H1 (cell line): Measurements from ENCODE around the gene BPIFA2. TPM values are rescaled to one million over a fixed set of nuclear protein-coding genes. Genes with fewer than 3 reads are reported as not detected.

ENCODE experiments used
- CTCF ChIA-PET: fragments of 300-600 bp; sonication (Branson Sonifier 250); formaldehyde crosslinking; loops from one replicate; lab custom pipeline; 2021; ENCODE audit not compliant: partially characterized antibody; lab: Charles Lee
- POLR2A ChIA-PET: fragments of 300-600 bp; sonication (Branson Sonifier 250); formaldehyde crosslinking; loops from one replicate; lab custom pipeline; 2021; ENCODE audit warnings: inconsistent platforms; ENCODE audit not compliant: partially characterized antibody; lab: Charles Lee
- DNase-seq, 2 experiments: peaks; one replicate each; pipeline versions ENCODE4 v3.0.0 to v3.0.0-alpha.2; 2010 to 2022; ENCODE audit warnings: low spot score in 2 of 2, low read depth in 1 of 2, mixed read lengths in 1 of 2
- FAIRE-seq: peaks from 2 replicates; lab custom pipeline; 2011; peaks lifted over from hg19 to GRCh38; lab: Jason Lieb, UNC
- H2AFZ ChIP-seq: 2 replicates; pipeline ENCODE4 v1.8.1; 2012; ENCODE audit warnings: low read length, inconsistent platforms
- H2AK5ac ChIP-seq: 2 replicates; pipeline ENCODE4 v1.6.1; 2013; ENCODE audit warnings: low read depth, low read length
- H2BK120ac ChIP-seq: replicated peaks from 2 replicates; pipeline ENCODE3; 2013; ENCODE audit warnings: low read depth, low read length, inconsistent platforms
- H2BK12ac ChIP-seq: 2 replicates; pipeline ENCODE4 v1.6.1; 2013; ENCODE audit warnings: low read depth, low read length
- H2BK15ac ChIP-seq: 2 replicates; pipeline ENCODE4 v1.6.1; 2013; ENCODE audit warnings: low read length
- H2BK20ac ChIP-seq: 2 replicates; pipeline ENCODE4 v1.6.1; 2013; ENCODE audit warnings: low read length
- H2BK5ac ChIP-seq: 2 replicates; pipeline ENCODE4 v1.6.1; 2013; ENCODE audit warnings: low read depth, low read length
- H3K14ac ChIP-seq: 2 replicates; pipeline ENCODE4 v1.6.1; 2013; ENCODE audit warnings: inconsistent platforms; ENCODE audit not compliant: insufficient read length
- H3K18ac ChIP-seq: 2 replicates; pipeline ENCODE4 v1.6.1; 2013; ENCODE audit warnings: low read length; ENCODE audit errors: extremely low read depth
- H3K23ac ChIP-seq: 2 replicates; pipeline ENCODE4 v1.6.1; 2013; ENCODE audit warnings: inconsistent platforms; ENCODE audit not compliant: insufficient read length
- H3K23me2 ChIP-seq: 2 replicates; pipeline ENCODE4 v1.6.1; 2013; ENCODE audit warnings: low read depth, low read length
- H3K27ac ChIP-seq: 2 replicates; pipeline ENCODE4 v1.6.1; 2011; ENCODE audit warnings: low read depth, low read length, inconsistent platforms
- H3K27me3 ChIP-seq, 4 experiments: replicated peaks in 1 of 4; 1 replicate in 1 of 4; 2 replicates in 3 of 4; pipeline versions ENCODE4 v1.6.1 to v1.8.1; 2011 to 2013; ENCODE audit warnings: low read length in 3 of 4, mild to moderate bottlenecking in 3 of 4, inconsistent platforms in 2 of 4, mixed read lengths in 2 of 4, moderate library complexity in 1 of 4; ENCODE audit not compliant: control insufficient read depth in 3 of 4, insufficient read depth in 3 of 4; ENCODE audit errors: extremely low read depth in 1 of 4
- H3K36me3 ChIP-seq, 4 experiments: 2 replicates each; pipeline versions ENCODE4 v1.6.1 to v1.8.1; 2011 to 2013; ENCODE audit warnings: mild to moderate bottlenecking in 4 of 4, low read length in 3 of 4, moderate library complexity in 2 of 4, control low read depth in 1 of 4, inconsistent platforms in 1 of 4; ENCODE audit not compliant: insufficient read depth in 4 of 4, control insufficient read depth in 2 of 4
- H3K4ac ChIP-seq: replicated peaks from 2 replicates; pipeline ENCODE3; 2013; ENCODE audit warnings: low read length, low read depth, mixed read lengths, inconsistent platforms; ENCODE audit not compliant: insufficient read length
- H3K4me1 ChIP-seq, 4 experiments: replicated peaks in 1 of 4; 1 replicate in 1 of 4; 2 replicates in 3 of 4; pipeline versions ENCODE4 v1.6.1 to v1.8.1; 2011 to 2013; ENCODE audit warnings: low read length in 3 of 4, inconsistent platforms in 2 of 4, mixed read lengths in 1 of 4; ENCODE audit not compliant: insufficient read depth in 4 of 4, control insufficient read depth in 3 of 4
- H3K4me2 ChIP-seq, 2 experiments: 2 replicates each; pipeline versions ENCODE4 v1.6.1 to v1.8.1; 2011 to 2013; ENCODE audit warnings: low read depth in 2 of 2, low read length in 2 of 2, control low read depth in 1 of 2, inconsistent platforms in 1 of 2, mild to moderate bottlenecking in 1 of 2; ENCODE audit not compliant: insufficient read depth in 1 of 2
- H3K4me3 ChIP-seq, 4 experiments: fragments of 200-600, 300-600 bp in 1 of 4; sonication (generic), shearing (Covaris generic), sonication (Bioruptor Twin) in 1 of 4; 2 replicates each; pipeline versions ENCODE4 v1.5.1 to v1.8.1; 2011 to 2016; ENCODE audit warnings: low read length in 4 of 4, low read depth in 3 of 4, control low read depth in 2 of 4, inconsistent platforms in 2 of 4, mild to moderate bottlenecking in 2 of 4, mixed read lengths in 1 of 4, moderate library complexity in 1 of 4; ENCODE audit not compliant: insufficient read depth in 2 of 4; ENCODE audit errors: extremely low read depth in 1 of 4
- H3K56ac ChIP-seq: replicated peaks from 2 replicates; pipeline ENCODE3; 2013; ENCODE audit warnings: low read depth, mild to moderate bottlenecking, mixed read lengths, low read length, inconsistent platforms; ENCODE audit not compliant: insufficient read length
- H3K79me1 ChIP-seq: 2 replicates; pipeline ENCODE4 v1.6.1; 2013; ENCODE audit warnings: low read depth, low read length, control low read depth
- H3K79me2 ChIP-seq, 2 experiments: 2 replicates each; pipeline versions ENCODE4 v1.6.1 to v1.8.1; 2012 to 2013; ENCODE audit warnings: low read length in 2 of 2, mild to moderate bottlenecking in 2 of 2, inconsistent platforms in 1 of 2; ENCODE audit not compliant: insufficient read depth in 2 of 2, control insufficient read depth in 1 of 2
- H3K9ac ChIP-seq, 4 experiments: replicated peaks in 1 of 4; 1 replicate in 1 of 4; 2 replicates in 3 of 4; pipeline versions ENCODE4 v1.6.1 to v1.8.1; 2011 to 2013; ENCODE audit warnings: low read depth in 3 of 4, low read length in 3 of 4, control low read depth in 2 of 4, mild to moderate bottlenecking in 2 of 4, moderate library complexity in 2 of 4, inconsistent platforms in 1 of 4; ENCODE audit errors: extremely low read depth in 1 of 4
- H3K9me3 ChIP-seq, 2 experiments: 2 replicates each; pipeline versions ENCODE4 v1.6.1 to v1.8.1; 2012 to 2013; ENCODE audit warnings: mild to moderate bottlenecking in 2 of 2, moderate library complexity in 2 of 2, control low read depth in 1 of 2, inconsistent platforms in 1 of 2, low read depth in 1 of 2, low read length in 1 of 2, mixed read lengths in 1 of 2; ENCODE audit not compliant: insufficient read depth in 2 of 2
- H4K20me1 ChIP-seq, 2 experiments: replicated peaks in 1 of 2; 2 replicates each; pipeline versions ENCODE3 to v1.8.1; 2011 to 2013; ENCODE audit warnings: inconsistent platforms in 2 of 2, low read length in 2 of 2, mild to moderate bottlenecking in 1 of 2; ENCODE audit not compliant: insufficient read depth in 2 of 2, control insufficient read depth in 1 of 2
- H4K5ac ChIP-seq: 2 replicates; pipeline ENCODE4 v1.6.1; 2013; ENCODE audit warnings: low read length, low read depth, mixed read lengths, inconsistent platforms; ENCODE audit not compliant: insufficient read length
- H4K8ac ChIP-seq: 2 replicates; pipeline ENCODE4 v1.8.0; 2013; ENCODE audit warnings: mild to moderate bottlenecking, moderate library complexity, low read length, inconsistent platforms; ENCODE audit not compliant: insufficient read depth; ENCODE audit errors: extremely low read depth
- H4K91ac ChIP-seq: replicated peaks from 2 replicates; pipeline ENCODE3; 2013; ENCODE audit warnings: low read length, mixed read lengths, inconsistent platforms; ENCODE audit not compliant: insufficient read length
- WGBS, 2 experiments: shearing (Covaris generic) in 1 of 2; methylation state at CpG; one replicate each; pipeline versions ENCODE4 v1.1.6 to v1.1.7; 2013 to 2015; ENCODE audit warnings: low lambda C conversion rate in 2 of 2, mixed read lengths in 2 of 2, inconsistent platforms in 1 of 2, low coverage in 1 of 2, missing lambda C conversion rate in 1 of 2; ENCODE audit not compliant: insufficient replicate concordance in 2 of 2, insufficient coverage in 1 of 2, insufficient read length in 1 of 2; ENCODE audit errors: extremely low coverage in 1 of 2, missing lambda C conversion rate in 1 of 2; 5-methylcytosine and 5-hydroxymethylcytosine counted together
- polyA plus RNA-seq, 7 experiments: library from polyadenylated mRNA; depleted of rRNA in 3 of 7; stranded (reverse) in 5 of 7; unstranded in 2 of 7; fragments of >200 nt in 5 of 7; fragments of 200-250 nt in 2 of 7; gene quantifications; 1 replicate in 5 of 7; 2 replicates in 1 of 7; 4 replicates in 1 of 7; pipeline versions ENCODE4 v1.2.1 to v1.2.3, GENCODE V29; 2011 to 2013; ENCODE audit warnings: missing spikeins in 2 of 7, mixed read lengths in 2 of 7
- total RNA-seq: library from RNA; stranded (reverse); fragmentation: NEBNext Ultra II Directional; extraction: Animal tissue kit (Norgen Biotek cat#: 25700); gene quantifications from 2 replicates; pipeline ENCODE4 v1.2.1, GENCODE V29; 2021

BPIFA2 gene
- total and polyA plus RNA-seq, 2 of the 8 experiments (the other 6 are each of a cell fraction or from before 2014, with no cell fraction given) = not detected

DNA sequence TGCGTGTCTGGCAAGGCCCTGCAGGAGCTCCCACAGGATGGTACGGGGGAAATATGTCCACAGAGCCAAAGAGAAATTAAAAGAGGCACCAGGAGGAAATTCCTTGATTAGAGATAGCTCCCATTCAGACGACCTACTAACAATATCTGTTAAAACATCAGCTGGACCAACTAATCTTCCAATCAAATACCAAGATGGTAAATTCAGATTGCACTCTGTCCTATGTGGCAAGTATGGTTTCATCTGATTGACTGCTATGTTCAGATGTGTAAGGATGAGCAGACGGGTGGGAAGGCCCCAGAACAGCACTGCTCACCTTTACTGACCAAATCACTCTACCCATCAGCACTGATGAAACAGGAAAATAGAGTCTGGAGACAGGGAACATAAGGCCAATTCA, 19.5 kb downstream of the BPIFA2 start:
- Histone ChIP-seq H3K4me3 (no peak overlapping the region), H2AK5ac (no peak overlapping the region), H3K4me1 (no peaks in the 10 kb centered on the region), H3K9me3 (no peaks in the 10 kb centered on the region), H3K27ac (no peak overlapping the region), H3K23me2 (no peaks in the 10 kb centered on the region), H3K18ac (no peak overlapping the region), H2BK20ac (no peak overlapping the region), H3K14ac (no peak overlapping the region), H2BK120ac (no peak overlapping the region), H3K27me3 (no peaks in the 10 kb centered on the region), H2AFZ (no peak overlapping the region), H3K4me2 (no peak overlapping the region), H3K9ac (no peak overlapping the region), H3K56ac (no peak overlapping the region), H4K5ac (no peak overlapping the region), H3K79me2 (no peaks in the 10 kb centered on the region), H2BK5ac (no peak overlapping the region), H3K79me1 (no peaks in the 10 kb centered on the region), H4K20me1 (no peaks in the 10 kb centered on the region), H4K91ac (no peak overlapping the region), H2BK15ac (no peak overlapping the region), H3K36me3 (no peaks in the 10 kb centered on the region), H3K23ac (no peak overlapping the region), H2BK12ac (no peak overlapping the region), H3K4ac (no peak overlapping the region), H4K8ac (no peak overlapping the region)
- ChIA-PET CTCF (interaction anchor here (1.6 to 2.2 kb wide), 3 partner anchors 18 to 92 kb away, joined by 5 to 9 read pairs (median 6); no protein-coding TSS in a partner anchor), POLR2A (no interaction called here)
- no peak for FAIRE-seq
- 90% methylated on average over 4 of the region's 4 CpGs; no CpG with 5 or more reads in 1 of the 2 experiments for WGBS, 2 experiments
- DNase-seq = no peak
